ENCODE data around the gene SS18L1.

Gene SS18L1

GRCh38 chr20:62214067-62214466, 70.5 kb downstream of the SS18L1 start:
- in situ Hi-C loops (cut with MboI; ENCODE audit: low pct_unique_long_range_greater_than_20kb, low sequenced_read_pairs, unreplicated experiment), result no loop called here
- DNase-seq (ENCODE audit: low spot score), result no peak

DNA sequence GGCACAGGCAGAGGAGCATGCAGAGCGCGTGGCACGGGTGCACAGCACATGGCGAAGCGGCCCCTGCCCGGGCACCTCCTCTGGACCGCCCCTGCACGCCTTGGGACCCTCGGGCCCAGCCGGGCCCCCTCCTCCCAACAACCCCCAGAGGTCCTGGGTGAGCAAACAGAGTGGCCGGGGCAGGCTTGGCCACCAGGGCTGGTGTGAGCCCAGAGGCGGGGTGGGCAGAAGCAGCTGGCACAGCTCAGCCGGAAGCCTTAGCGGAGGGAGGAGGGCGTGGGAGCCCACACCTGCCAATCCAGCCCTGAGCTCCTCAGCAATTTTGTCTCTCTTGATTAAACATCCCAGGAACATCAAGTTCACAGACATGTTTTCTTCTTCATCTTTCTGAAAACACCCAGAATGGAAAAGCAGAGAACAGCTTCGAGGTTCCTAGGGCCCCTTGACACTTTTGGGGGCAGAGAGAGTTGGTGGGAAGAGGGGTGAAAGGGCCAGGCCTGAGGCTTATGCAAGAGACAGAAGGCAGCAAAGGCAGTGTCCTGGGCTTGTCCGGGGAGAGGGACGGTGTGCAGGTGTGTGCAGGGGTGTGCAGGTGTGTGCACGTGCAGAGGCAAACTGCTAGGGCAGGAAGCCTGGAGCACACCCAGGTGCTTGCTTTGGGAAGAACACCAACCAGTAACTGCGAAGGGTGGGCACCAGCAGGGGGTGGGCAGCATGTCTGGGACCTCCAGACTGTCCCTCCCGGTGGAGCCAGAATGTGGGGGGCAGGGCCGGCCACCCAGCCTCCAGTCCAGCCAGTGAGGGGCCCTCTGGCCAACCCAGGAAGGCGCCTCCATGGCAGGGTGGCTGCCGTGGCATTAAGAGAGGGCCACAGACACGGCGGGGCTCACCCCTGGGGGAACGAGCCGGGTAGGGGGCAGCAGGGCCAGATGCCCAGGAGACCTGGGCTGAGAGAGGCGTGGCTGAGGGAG, 71.7 kb downstream of the SS18L1 start:
- DNase-seq (ENCODE audit: low spot score), result no peak
- TF ChIP-seq, protein P1, sequence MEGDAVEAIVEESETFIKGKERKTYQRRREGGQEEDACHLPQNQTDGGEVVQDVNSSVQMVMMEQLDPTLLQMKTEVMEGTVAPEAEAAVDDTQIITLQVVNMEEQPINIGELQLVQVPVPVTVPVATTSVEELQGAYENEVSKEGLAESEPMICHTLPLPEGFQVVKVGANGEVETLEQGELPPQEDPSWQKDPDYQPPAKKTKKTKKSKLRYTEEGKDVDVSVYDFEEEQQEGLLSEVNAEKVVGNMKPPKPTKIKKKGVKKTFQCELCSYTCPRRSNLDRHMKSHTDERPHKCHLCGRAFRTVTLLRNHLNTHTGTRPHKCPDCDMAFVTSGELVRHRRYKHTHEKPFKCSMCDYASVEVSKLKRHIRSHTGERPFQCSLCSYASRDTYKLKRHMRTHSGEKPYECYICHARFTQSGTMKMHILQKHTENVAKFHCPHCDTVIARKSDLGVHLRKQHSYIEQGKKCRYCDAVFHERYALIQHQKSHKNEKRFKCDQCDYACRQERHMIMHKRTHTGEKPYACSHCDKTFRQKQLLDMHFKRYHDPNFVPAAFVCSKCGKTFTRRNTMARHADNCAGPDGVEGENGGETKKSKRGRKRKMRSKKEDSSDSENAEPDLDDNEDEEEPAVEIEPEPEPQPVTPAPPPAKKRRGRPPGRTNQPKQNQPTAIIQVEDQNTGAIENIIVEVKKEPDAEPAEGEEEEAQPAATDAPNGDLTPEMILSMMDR (IDR thresholded peaks at IDR 0.05; ENCODE audit: extremely low read depth, insufficient read depth, missing control alignments), result no peak
- in situ Hi-C loops (cut with MboI; ENCODE audit: low pct_unique_long_range_greater_than_20kb, low sequenced_read_pairs, unreplicated experiment), result no loop called here

More at GRCh38 chr20:62214067-62214466, 70.5 kb downstream of the SS18L1 start:
- TF ChIP-seq, protein P1 (IDR thresholded peaks at IDR 0.05; ENCODE audit: extremely low read depth, insufficient read depth, missing control alignments), result no peak

DNA sequence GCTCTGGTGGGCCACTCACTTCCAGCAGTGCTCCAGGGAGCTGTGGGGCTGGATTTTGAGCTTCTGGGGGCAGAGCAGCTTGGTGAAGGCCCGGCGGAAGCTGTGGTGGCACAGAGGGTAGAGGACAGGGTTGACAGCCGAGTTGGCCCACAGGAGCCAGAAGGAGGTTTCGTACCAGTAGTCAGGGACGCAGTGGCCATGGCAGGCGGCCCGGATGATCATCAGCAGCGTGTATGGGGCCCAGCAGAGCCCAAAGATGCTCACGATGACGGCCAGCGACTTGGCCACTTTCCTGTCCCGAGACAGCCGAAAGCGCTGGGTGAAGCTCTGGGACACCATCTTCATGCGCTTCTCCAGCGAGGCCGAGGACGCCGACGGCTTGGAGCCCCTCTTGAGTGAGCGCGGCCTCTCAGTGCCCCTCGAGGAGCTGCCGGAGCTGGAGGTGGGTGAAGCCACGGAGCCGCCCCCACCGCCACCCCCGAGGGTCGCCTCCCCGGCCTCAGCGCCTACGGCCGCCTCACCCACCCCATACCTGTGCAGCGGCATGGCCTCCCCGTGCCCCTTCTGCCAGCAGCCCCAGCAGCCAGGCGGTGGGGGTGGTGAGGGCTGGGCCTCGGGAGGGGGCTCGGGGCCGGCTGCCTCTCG, 72.5 kb downstream of the SS18L1 start:
- no peak for DNase-seq (ENCODE audit: low spot score)
- in situ Hi-C loops (cut with MboI; ENCODE audit: low pct_unique_long_range_greater_than_20kb, low sequenced_read_pairs, unreplicated experiment), result no loop called here
- TF ChIP-seq, protein P1 (IDR thresholded peaks at IDR 0.05; ENCODE audit: extremely low read depth, insufficient read depth, missing control alignments), result no peak

DNA sequence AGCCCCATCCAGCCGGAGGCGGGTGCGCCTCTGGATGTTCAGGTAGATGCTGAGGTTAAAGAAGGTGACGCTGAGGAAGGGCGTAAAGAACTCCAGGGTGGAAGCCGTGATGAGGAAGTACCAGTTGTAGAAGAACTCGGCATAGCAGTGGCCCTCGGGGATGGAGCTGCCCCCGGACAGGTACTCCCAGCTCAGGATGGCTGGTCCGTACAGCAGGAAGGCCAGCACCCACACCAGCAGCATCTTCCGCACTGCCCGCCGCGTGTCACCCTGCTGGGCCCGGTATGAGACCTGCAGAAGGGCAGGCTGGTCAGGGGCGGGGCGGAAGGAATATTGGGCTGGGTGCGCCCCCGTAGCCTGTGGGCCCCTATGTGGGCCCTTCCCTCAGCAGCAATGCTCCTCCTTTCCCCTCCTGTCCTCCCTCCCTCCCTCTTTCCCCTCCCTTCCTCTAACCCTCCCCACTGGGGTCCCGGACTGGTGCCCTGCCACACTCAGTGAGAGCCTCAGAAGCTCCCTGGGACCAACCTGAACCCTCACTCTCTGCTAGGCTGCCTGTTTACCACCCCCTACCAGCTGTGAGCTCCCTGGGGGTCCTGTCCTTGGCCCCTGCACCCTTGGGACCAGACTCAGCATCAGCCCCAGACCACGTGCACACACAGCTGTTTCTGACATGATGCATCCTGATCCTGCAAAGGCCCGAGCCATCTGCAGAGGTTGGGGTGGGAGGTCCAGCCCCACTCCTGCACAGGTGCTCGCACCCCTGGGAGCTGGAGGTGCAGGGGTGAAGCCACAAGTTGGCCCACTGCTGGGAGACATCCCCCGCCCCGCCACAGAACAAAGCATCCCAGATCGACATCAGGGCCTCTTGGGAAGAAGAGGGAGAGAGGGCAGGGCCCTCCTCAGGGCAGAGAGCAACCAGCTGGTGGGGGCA, 73.3 kb downstream of the SS18L1 start:
- in situ Hi-C loops (cut with MboI; ENCODE audit: low pct_unique_long_range_greater_than_20kb, low sequenced_read_pairs, unreplicated experiment), result no loop called here
- TF ChIP-seq, protein P1 (IDR thresholded peaks at IDR 0.05; ENCODE audit: extremely low read depth, insufficient read depth, missing control alignments), result no peak
- DNase-seq (ENCODE audit: low spot score), result no peak

DNA sequence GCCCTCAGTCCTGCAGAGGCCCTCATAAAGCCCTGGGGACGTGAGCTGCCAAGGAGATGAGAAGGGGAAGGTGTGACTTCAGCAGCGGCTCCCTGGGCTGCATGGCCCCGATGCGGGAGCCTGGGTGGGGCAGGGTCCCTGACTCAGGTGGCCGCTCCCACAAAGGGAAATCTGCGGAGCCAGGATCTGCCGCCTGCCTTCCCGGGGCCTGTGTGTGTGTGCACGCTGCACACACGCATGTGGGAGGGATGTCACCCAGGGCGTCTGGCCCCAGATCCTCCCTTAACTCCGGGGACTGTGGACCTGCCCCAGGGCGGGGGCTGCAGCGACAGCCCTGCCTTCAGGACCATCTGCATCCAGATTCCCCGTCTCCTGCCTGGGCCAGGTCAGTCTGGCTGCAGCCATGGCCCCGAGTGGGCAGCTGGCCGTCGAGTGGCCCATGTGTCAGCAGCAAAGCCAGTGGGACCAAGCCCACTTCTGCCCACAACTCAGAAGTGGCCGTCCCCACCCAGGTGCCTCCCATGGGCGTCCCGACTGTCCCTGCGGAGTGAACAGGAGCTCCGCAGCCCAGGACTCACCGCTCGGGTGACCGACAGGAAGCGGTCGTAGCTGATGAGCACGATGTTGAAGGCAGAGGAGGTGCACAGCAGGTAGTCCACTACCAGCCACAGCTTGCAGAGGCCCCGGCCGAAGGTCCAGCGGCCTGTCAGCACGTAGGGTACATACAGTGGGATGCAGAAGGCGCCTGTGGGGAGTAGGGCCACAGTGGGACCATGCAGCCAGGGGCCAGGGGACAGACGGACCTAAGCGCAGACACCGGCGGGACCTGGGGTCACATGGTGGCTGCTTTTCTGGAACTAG, 74.6 kb downstream of the SS18L1 start:
- TF ChIP-seq, protein P1 (IDR thresholded peaks at IDR 0.05; ENCODE audit: extremely low read depth, insufficient read depth, missing control alignments), result no peak
- in situ Hi-C loops (cut with MboI; ENCODE audit: low pct_unique_long_range_greater_than_20kb, low sequenced_read_pairs, unreplicated experiment), result no loop called here
- DNase-seq (ENCODE audit: low spot score), result no peak

All from GM13977 (cell line).